GM12878 (cell line): ENCODE measurements around the gene COL1A1.

Experiments used
- CTCF ChIP-seq, 3 experiments: IDR thresholded peaks in 2 of 3; conservative IDR thresholded peaks in 1 of 3; 2 replicates each; pipeline ENCODE4 v1.5.1; 2011; ENCODE audit warnings: low read depth in 3 of 3, low read length in 3 of 3, mild to moderate bottlenecking in 3 of 3, control low read depth in 2 of 3, moderate library complexity in 2 of 3, inconsistent platforms in 1 of 3, mixed read lengths in 1 of 3; ENCODE audit not compliant: control insufficient read depth in 2 of 3, insufficient read depth in 1 of 3; ENCODE audit errors: extremely low read depth in 1 of 3
- PML ChIP-seq: IDR thresholded peaks from 2 replicates; pipeline ENCODE4 v1.6.1; 2012; ENCODE audit warnings: low read length, inconsistent platforms
- RAD21 ChIP-seq: IDR thresholded peaks from 2 replicates; pipeline ENCODE4 v1.6.1; 2011; ENCODE audit warnings: mild to moderate bottlenecking, low read depth, low read length, moderate library complexity; ENCODE audit not compliant: insufficient read depth

- TF ChIP-seq CTCF (IDR thresholded peaks at IDR 0.05 in 2 of 3, conservative IDR thresholded peaks at IDR 0.05 in 1 of 3; ENCODE audit: control insufficient read depth in 2 of 3, extremely low read depth in 1 of 3, insufficient read depth in 1 of 3, low read depth in 3 of 3, low read length in 3 of 3) (peak in 2 of 3 experiments; percentile 14 to 20; a peak in 1 of 6 replicates), PML (no peak), RAD21 (no peak)
These were observed 11.9 kb upstream of the COL1A1 start for GRCh38 chr17:50213026-50214022.
